Uterus (tissue), 4 donors: Measurements from ENCODE around the gene IL3. TPM values are rescaled to one million over a fixed set of nuclear protein-coding genes. Genes with fewer than 3 reads are reported as not detected.
A peak's percentile ranks its signal among the peaks of the same experiment; 100 is the strongest.

Source experiments
- DNase-seq, 2 donors: peaks; one replicate each; pipeline ENCODE4 v3.0.0-alpha.2; 2019 to 2020
- H3K27ac ChIP-seq, 2 donors: fragments of 200-600 bp; sonication (generic); 1 replicate in 1 of 2; 2 replicates in 1 of 2; pipeline ENCODE4 v1.5.1; 2016 to 2018
- H3K27me3 ChIP-seq, 2 donors: fragments of 200-600 bp; sonication (generic); one replicate each; pipeline ENCODE4 v1.5.1; 2018 to 2019; ENCODE audit warnings: control low read depth in 1 of 2
- H3K36me3 ChIP-seq, 2 donors: fragments of 200-600 bp; sonication (generic); one replicate each; pipeline ENCODE4 v1.5.1; 2019; ENCODE audit warnings: control low read depth in 1 of 2
- H3K4me1 ChIP-seq, 2 donors: fragments of 200-600 bp; sonication (generic); one replicate each; pipeline ENCODE4 v1.5.1; 2018 to 2019; ENCODE audit warnings: control low read depth in 1 of 2
- H3K4me3 ChIP-seq, 2 donors: fragments of 200-600 bp; sonication (generic); 1 replicate in 1 of 2; 2 replicates in 1 of 2; pipeline ENCODE4 v1.5.1; 2018 to 2019; ENCODE audit warnings: mild to moderate bottlenecking in 1 of 2
- H3K9me3 ChIP-seq, 2 donors: fragments of 200-600 bp; sonication (generic); one replicate each; pipeline ENCODE4 v1.5.1; 2019; ENCODE audit warnings: control low read depth in 1 of 2
- CTCF ChIP-seq, 4 experiments: fragments of 200-600 bp in 2 of 4; fragments of 450-650 bp in 2 of 4; sonication (generic) in 2 of 4; IDR thresholded peaks; one replicate each; pipeline ENCODE4 v1.5.1; 2016 to 2019; ENCODE audit warnings: antibody characterized with exemption in 4 of 4, mild to moderate bottlenecking in 2 of 4, moderate library complexity in 1 of 4
- POLR2A ChIP-seq, 2 donors: fragments of 450-650 bp; IDR thresholded peaks; one replicate each; pipeline ENCODE4 v1.6.1; 2016; ENCODE audit warnings: antibody characterized with exemption in 2 of 2, mild to moderate bottlenecking in 1 of 2, moderate library complexity in 1 of 2
- intact Hi-C: fragments of 100-400 bp; cut with DNase I; formaldehyde crosslinking; loops from one replicate; pipeline ENCODE4 v1.15.1; 2023; ENCODE audit warnings: low total_unique reads
- total RNA-seq, 4 donors: library from RNA; depleted of rRNA in 3 of 4; stranded (reverse); fragments of >200 nt in 3 of 4; gene quantifications; one replicate each; pipeline versions ENCODE4 v1.1.0 to v1.2.4, GENCODE V29; 2014 to 2023
- donor health status: DM: yes; HTN: yes; CAD: no.

The IL3 gene
- total RNA-seq, 4 donors from 2014 or later: not detected

- no peaks in the 10 kb centered on the region for H3K9me3 ChIP-seq
- DNase-seq: peak in 1 of 2 donors; percentile 1
- no peaks in the 10 kb centered on the region for H3K36me3 ChIP-seq
- TF ChIP-seq POLR2A (IDR thresholded peaks at IDR 0.05) (no peak), CTCF (IDR thresholded peaks at IDR 0.05) (no peak)
- intact Hi-C loops: no loop called here
- H3K27me3 ChIP-seq: no peaks in the 10 kb centered on the region
- H3K4me1 ChIP-seq: no peaks in the 10 kb centered on the region
- H3K4me3 ChIP-seq: no peak overlapping the region
- no peak overlapping the region for H3K27ac ChIP-seq
Observed at GRCh38 chr5:132057498-132058255, 2.8 kb upstream of the IL3 start.

- Histone ChIP-seq H3K36me3 (no peaks in the 10 kb centered on the region), H3K4me3 (no peak overlapping the region), H3K27ac (no peak overlapping the region), H3K9me3 (no peaks in the 10 kb centered on the region), H3K4me1 (no peaks in the 10 kb centered on the region), H3K27me3 (no peaks in the 10 kb centered on the region)
- DNase-seq: peak in 1 of 2 donors; percentile 3
- TF ChIP-seq POLR2A (IDR thresholded peaks at IDR 0.05) (no peak), CTCF (IDR thresholded peaks at IDR 0.05) (no peak)
- intact Hi-C loops: no loop called here
Observed at GRCh38 chr5:132058646-132059042, 1.8 kb upstream of the IL3 start.

GRCh38 chr5:132059043-132059695, 1.3 kb upstream of the IL3 start:
- DNase-seq: peak; percentile 8 to 9
- intact Hi-C loops: no loop called here
- H3K4me3 ChIP-seq: no peak overlapping the region
- H3K36me3 ChIP-seq: no peaks in the 10 kb centered on the region
- H3K9me3 ChIP-seq: no peaks in the 10 kb centered on the region
- TF ChIP-seq POLR2A (IDR thresholded peaks at IDR 0.05): no peak
- no peak for TF ChIP-seq CTCF (IDR thresholded peaks at IDR 0.05)
- no peaks in the 10 kb centered on the region for H3K4me1 ChIP-seq
- no peak overlapping the region for H3K27ac ChIP-seq
- no peaks in the 10 kb centered on the region for H3K27me3 ChIP-seq

- TF ChIP-seq POLR2A (IDR thresholded peaks at IDR 0.05) (no peak), CTCF (IDR thresholded peaks at IDR 0.05) (no peak)
- no peak overlapping the region for H3K4me3 ChIP-seq
- H3K4me1 ChIP-seq: no peaks in the 10 kb centered on the region
- H3K36me3 ChIP-seq: no peaks in the 10 kb centered on the region
- no peaks in the 10 kb centered on the region for H3K27me3 ChIP-seq
- peak; percentile 9 for DNase-seq
- H3K27ac ChIP-seq: no peak overlapping the region
- H3K9me3 ChIP-seq: no peaks in the 10 kb centered on the region
- intact Hi-C loops: loop anchor here (5.0 kb wide), 1 partner anchor 473 kb away; no protein-coding TSS in a partner anchor
Observed at GRCh38 chr5:132059696-132060500, 557 bp upstream of the IL3 start.
